ENCODE data around the gene MORN3.
"Not testable (repeated sequence)": the region's sequence is repeated elsewhere in the genome, so short reads cannot be mapped to it uniquely, and the experiment has no call there.

Gene MORN3

DNA sequence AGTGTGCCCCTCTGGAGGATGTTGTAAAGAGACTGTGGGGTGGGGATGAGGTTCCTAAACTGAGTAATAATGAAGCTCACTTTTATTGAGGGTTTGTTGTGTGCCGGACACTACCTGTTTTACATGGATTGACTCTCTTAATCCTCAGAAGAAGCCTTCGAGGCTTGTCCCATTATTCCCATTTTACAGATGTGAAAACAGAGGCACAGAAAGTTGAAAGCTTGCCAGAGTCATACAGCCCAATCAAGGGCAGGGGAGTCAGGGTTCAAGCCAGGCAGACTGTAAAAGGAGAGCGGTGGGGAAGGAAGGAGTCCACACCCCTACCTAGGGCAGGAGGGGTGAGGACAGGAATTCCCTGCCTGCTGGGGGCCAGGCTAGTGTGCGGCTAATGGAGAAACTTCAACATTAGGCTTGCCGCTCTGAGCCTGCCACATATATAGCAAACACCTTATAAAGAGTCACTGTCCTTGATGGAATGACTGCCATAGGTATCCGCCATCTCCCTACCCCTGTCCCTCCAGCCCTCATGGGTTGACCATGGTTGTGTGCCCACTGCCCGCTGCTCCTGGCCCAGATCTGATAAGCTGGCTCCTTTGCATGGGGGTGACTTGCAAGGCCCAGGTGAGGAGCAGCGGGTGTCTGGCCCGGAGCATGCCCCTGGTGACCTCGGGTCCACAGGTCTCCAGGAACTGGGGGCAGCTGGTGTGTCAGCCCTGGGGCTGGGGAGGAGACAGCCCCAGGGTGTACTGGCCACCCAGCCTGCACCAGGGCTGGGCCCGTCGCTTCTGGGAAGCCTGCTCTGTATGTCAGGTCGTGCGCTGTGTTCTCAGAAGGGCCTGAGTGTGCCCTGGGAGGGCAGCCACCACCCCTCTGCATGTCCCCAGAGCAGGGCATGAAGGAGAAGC, 30.9 kb downstream of the MORN3 start:
- no peak for DNase-seq

DNA sequence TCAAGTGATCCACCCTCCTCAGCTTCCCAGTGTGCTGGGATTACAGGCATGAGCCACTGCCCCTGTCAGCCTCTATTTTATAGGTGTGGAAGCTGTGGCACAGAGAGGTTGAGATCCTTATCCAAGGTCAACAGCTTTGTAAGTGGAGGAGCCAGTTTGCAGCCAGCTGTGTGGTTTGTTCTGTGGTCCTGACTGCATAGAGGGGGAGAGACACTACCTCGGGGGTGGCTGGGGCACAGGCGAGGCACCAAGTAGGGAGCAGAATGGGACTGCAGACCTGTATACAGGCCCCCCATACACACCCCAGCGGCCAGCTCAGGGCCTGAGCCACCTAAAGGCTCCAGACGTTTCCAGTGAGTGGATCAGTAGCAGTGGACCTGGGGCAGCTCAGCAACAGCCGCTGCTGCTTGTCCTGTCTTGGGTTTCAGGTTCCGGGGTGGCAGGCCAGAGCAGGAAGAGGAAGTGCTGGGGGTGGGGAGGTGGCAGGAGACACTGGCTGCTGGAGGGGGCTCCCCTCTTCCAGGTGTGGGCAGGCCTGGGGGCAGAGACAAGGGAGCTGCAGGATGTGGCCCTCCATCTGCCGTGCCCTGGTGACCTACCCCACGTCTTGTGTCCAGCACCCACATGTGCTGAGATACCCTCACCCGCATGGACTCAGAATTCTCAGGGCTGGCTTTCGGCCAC, 32.1 kb downstream of the MORN3 start:
- DNase-seq: peak; percentile 54 to 75 (median 64)

DNA sequence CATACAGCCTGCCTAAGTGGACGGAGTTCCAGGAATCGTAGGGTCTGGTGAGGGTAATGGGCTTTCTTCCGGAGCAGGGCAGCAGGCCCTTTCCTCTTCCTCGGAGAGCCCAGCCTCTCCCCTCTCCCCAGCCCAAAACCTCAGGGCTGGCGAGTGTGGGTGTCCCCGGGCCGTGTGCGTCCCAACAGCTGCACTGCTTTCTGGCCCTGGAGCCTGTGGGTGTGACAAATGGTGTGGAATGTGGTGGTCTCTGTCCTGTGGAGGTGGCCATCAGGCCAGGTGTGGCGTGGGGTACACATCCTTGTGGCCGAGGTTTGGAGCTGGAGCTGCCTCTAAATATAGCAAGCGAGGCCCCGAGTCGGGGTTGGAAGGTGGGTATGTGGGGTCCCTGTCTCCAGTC, 34.6 kb downstream of the MORN3 start:
- no peak for DNase-seq

DNA sequence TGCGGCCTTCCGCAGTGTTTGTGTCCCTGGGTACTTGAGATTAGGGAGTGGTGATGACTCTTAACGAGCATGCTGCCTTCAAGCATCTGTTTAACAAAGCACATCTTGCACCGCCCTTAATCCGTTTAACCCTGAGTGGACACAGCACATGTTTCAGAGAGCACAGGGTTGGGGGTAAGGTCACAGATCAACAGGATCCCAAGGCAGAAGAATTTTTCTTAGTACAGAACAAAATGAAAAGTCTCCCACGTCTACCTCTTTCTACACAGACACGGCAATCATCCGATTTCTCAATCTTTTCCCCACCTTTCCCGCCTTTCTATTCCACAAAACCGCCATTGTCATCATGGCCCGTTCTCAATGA, 35.6 kb downstream of the MORN3 start:
- DNase-seq: not testable (repeated sequence)

DNA sequence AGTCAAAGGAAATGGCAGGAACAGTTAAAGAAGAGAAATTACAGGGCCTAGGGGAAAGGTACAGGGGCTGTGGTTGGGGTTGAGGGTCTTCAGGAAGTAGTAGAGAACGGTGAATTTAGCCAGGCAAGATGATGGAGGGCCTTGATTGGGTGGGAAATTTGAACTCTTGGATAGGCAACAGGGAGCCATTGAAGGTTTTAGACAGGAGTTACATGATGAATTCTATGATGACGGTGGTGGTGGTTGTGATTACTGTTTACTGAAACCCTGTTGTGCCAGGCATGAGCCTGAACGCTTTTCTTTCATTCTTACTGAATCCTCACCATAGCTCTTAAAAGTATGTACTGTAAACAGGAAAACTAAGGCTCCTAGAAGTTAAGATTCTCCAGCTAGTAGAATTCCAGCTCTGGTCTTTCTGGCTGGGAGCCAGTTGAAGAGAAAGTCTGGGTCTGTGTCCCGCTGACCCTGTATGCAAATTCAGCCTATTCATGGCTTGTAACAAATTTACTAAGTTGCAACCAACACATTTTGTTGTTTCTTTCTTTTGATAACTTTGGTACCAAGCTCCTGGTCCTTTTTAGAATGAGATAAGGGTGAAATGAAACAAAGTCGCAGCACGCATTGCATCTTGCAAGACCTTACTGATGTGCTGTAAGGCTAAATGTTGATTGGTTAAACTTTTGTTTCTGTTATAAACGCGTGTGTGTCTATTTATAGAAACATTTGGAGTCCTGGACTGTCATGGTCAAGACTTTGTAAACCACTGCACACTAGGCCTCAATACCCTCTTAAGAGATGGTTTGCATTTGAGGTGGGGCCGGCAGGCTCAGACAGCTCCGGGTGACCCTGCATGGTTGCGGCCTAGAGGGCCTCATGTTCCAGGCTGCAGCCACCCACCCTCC, 37.1 kb downstream of the MORN3 start:
- DNase-seq: no peak

DNA sequence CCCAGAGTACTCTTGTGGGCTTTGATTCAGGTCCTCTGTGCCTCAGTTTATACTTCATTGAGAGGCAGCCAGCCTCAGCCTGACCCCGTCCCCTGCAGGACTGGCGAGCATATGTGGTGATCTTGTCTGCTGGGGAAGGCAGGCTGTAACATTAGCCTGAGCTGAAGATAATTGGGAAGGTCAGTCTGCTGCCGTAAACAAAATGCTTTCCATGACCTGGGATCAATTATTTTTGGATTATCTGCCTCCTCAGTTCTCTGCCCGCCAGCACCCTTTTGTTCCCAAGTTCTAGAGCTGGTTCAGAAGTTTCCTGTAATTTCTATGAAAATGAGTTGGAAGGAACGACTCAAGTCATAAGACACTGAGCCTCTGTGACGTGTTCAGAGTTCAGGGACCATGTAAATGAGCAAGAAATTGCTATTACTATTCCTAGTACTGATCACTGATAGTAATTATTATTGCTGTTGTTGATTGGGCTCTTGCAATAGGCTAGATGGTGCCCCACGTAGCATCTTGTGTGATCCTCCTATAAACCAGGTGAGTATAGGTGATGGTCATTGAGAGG, 38.6 kb downstream of the MORN3 start:
- no peak for DNase-seq

DNA sequence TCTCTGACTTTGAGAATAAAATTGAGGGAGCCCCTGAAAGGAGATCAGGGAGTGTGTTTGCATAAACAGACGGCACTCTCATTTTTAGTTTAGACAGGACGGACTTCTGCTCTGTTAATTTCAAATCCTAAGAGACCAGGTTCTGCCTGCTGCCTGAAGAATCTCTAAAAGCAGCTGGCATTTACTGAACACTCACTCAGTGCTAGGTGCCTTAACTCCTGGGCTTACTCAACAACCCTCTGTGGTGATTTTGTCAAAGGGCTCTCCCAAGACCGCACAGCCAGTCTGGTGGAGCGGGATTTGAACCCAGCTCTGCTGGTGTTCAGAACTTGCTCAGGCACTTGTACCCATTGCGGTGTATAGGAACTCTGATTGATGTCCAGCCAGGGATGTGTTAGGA, 40.9 kb downstream of the MORN3 start:
- DNase-seq: no peak

DNA sequence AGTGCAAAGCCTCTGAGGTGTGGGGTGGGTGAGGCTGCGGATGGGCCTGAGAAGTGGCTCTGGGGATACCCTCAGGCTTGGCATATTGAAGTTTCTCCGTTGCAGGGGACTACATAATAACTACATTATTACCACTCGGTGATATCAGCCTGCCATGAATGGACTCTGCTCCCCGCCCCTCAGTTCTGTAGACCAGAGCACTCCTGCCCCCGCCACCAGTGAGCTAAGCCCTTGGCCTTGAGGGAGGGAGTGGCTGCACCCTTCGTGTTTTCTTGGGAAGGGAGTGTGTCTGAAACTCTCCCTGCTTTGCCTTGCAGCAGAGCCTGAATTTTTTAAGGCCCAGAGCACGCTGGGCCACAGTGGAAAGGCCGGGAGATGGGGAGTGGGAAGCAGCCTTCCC, 41.4 kb downstream of the MORN3 start:
- DNase-seq: peak; percentile 18 to 53 (median 40)

DNA sequence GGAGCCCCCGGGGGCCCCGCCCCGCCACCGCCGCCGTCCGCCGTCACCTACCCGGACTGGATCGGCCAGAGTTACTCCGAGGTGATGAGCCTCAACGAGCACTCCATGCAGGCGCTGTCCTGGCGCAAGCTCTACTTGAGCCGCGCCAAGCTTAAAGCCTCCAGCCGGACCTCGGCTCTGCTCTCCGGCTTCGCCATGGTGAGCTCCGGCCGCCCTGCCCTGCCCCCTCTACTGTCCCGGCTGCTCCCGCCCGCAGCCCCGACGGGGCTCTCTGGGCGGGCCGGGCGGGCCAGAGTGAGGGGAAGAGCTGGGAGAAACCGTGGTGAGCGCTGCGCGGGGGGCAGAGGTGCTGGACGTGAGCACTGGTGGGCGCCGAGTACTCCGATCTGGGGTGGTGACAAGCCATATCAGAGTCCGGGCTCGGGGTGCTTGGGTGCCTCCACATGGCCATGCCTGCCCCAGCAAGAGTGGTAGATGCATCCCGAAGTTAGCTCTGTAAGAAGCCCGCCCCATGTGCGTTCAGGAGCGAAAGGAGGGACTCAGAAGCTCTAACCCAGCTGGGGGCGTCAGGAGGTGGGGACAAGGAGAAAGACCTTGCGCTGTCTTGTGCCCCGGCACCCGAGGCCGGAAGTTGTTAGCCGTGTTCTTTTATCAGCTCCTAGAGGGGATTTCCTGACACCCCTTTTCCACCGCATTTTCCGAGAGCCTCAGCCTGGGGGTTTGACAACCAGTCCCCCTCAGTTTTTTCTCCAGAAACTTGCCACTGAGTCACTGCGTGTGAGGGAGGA, 42.4 kb downstream of the MORN3 start:
- DNase-seq: peak; percentile 47 to 74 (median 64)

DNA sequence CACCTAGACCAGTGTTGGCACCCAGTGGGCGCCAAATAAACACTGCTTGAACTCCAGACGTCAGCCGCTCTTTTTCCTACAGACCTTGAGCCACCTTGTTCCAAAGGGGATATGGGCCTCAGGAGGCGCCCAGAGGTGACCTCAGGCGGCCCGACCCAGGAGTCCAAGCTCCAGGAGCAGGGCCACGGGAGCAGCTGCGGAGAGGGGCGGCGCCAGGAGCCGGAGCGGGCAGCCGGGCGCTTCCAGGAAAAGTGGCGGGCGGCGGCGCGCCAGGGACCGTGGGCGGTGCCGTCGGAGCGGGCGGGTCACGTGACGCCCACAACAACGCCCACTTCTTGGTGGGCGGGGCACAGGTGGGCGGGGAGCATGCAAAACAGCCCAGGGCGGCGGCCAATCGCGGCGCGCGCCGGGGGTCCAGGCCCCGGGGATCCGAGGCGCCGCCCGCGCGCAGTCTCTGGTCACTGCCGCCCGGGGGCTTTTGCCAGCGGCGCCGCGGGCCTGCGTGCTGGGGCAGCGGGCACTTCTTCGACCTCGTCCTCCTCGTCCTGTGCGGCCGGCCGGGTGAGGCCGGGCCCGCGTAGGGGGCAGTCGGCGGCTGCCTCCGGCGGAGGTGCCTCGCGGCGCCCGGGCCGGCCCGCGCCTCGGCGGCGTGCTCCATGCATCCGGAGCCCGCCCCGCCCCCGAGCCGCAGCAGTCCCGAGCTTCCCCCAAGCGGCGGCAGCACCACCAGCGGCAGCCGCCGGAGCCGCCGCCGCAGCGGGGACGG, 43.2 kb downstream of the MORN3 start, which contains the start of gene ORAI1:
ORAI1 (plus strand) TSS at position 444 of the 766 bp plus-strand sequence.
- DNase-seq: peak; percentile 92 to 98 (median 95)

DNA sequence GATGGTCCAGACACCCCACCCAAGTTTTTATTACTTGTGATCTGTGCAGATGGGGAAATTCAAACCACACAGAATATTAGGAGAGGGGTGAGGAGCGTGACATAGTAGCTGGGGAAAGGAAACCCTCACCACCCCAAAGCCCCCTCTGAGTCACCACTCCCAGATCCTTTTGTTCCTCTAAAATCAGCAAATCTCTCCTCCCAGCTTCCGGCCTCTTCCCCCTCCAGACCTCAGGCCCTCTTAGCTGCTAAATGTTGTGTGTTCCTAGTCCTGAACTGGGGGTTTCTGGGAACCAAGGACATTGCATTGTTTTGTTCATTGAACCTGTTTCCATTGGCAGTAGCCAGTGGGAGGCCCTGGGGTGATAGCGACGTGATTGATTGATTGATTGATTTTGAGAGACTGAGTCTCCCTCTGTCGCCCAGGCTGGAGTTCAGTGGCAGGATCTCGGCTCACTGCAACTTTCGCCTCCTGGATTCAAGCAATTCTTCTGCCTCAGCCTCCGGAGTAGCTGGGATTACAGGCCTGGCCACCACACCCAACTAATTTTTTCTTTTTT, 49.0 kb downstream of the MORN3 start:
- peak; percentile 68 to 79 (median 73) for DNase-seq

DNA sequence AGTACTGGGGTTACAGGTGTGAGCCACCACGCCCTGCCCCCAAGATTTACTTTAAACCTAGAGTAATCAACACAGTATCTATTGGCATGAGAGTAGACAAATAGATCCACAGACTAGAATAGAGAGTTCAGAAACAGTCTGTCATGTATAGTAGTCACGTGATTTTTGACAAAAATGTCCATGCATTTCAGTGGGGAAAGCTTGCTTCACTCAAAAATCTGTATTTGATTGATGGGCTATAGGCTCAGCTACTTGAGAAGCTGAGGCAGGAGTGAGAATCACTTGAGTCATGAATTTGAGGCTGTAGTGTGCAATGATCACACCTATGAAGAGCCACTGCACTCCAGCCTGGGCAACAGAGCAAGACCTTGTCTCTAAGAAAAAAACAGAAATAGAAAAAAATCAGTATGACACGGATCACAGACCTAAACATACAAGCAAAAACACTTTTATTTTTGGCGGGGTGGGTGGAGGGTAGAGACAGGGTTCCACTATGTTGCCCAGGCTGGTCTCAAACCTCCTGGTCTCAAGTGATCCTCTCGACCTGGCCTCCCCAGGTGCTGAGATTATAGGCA, 50.7 kb downstream of the MORN3 start:
- no peak for DNase-seq

DNA sequence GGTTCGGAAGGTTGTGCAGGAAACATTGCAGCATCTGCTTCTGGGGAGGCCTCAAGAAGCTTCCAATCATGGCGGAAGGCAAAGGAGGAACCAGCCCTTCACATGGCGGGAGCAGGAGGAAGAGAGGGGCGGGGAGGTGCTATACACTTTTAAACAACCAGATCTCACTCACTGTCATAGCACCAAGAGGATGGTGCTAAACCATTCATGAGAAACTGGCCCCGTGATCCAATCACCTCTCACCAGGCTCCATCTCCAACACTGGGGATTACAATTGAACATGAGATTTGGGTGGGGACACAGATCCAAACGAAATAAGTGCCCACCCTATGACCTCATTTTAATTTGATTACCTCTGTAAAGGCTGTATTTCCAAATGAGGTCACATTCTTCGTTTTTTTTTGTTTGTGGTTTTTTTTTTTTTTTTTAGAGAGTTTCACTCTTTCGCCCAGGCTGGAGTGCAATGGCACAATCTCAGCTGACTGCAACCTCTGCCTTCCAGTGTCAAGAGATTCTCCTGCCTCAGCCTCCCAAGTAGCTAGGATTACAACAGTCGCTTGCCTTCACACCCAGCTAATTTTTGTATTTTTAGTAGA, 54.5 kb downstream of the MORN3 start:
- DNase-seq: peak in 3 of 4 experiments; percentile 27 to 39 (median 28)

DNA sequence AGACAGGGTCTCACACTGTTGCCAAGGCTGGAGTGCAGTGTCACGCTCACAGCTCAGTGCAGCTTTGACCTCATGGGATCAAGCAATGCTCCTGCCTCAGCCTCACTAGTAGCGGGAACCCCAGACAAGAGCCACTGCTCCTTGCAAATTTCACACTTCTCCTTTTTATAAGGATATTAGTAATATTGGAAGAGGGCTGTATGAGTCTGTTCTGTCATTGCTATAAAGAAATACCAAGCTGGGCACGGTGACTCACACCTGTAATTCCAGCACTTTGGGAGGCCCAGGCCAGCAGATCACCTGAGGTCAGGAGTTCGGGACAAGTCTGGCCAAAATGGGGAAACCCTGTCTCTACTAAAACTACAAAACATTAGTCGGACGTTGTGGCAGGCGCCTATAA, 56.0 kb downstream of the MORN3 start:
- DNase-seq: peak; percentile 36 to 67 (median 52)

DNA sequence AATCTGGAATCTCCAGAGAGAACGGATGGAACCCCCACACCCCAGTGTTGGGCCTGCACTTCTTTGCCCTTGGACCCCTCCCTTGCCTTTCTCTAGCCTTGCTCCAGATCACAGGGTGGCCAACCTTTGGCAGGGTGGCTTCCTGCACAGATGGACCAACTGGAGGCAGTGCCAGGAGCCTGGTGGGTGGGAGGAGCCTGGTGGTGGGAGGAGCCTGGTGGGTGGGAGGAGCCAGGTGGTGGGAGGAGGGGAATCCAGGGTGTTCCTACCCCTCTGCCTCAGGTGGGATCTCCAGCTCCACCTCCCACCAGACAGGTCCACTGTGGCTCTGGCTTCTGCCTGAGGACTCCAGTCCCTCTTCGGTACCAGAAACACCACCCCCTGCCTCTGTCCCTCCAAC, 58.1 kb downstream of the MORN3 start:
- no peak for DNase-seq

DNA sequence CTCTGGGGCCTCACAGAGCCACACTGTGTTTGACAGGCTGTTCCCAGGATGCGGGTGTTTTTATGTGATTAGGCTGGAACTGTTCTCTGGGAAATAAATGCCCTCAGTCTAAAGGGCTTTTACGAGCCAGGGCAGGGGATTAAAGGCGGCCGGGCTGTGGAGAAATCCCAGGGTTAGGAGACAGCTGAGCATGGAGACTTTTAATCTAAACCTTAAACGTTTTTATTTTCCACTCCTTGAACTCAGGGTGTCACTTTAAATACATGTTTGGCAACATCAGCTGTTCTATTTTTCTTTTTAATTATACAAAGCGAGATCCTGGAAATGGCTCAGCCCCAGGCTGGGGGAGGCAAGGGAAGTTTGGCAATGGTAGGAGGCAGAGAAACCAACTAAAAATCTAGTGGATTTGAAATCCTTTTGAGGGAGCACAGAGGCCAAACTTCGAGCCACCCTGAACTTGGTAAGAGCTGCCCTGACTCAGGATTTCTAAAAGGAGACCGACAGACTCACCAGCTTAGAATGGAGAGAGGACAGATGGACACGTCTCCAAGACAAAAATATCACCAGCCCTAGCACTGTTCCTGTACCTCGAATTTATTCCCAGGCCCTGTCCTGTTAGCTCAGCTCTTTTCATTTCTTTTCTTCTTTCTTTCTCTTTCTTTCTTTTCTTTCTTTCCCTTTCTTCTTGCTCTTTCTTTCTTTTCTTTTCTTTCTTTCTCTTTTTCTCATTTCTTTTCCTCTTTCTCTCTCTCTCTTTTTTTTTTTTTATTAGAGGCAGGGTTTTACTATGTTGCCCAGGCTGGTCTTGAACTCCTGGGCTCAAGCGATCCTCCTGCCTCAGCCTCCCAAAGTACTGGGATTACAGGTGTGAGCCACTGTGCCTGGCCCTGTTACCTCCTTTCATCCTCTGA, 59.0 kb downstream of the MORN3 start:
- no peak for DNase-seq

DNA sequence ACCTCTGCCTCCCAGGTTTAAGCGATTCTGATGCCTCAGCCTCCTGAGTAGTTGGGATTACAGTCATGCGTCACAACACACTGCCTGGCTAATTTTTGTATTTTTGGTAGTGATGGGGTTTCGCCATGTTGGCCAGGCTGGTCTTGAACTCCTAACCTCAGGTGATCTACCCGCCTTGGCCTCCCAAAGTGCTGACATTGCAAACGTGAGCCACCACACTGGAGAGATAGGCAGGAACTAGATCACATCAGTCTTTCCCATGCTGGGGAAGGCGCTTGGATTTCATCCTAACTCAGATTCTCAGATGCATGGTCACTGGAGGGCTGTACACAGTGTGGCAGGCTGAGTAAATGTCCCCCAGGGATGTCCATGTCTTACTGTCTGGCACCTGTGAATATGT, 61.2 kb downstream of the MORN3 start:
- no peak for DNase-seq

DNA sequence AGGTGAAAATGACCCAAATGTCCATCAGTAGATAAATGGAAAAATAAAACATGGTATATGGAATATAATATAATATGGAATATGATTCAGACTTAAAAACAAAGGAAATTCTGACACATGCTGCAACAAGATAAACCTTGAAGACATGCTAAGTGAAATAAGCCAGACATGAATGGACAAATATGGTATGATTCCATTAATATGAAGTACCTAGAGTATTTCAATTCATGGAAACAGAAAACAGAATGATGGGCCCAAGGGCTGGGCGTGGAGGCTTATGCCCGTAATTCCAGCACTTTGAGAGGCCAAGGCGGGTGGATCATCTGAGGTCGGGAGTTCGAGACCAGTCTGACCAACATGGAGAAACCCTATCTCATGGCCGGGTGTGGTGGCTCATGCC, 65.9 kb downstream of the MORN3 start:
- no peak for DNase-seq

DNA sequence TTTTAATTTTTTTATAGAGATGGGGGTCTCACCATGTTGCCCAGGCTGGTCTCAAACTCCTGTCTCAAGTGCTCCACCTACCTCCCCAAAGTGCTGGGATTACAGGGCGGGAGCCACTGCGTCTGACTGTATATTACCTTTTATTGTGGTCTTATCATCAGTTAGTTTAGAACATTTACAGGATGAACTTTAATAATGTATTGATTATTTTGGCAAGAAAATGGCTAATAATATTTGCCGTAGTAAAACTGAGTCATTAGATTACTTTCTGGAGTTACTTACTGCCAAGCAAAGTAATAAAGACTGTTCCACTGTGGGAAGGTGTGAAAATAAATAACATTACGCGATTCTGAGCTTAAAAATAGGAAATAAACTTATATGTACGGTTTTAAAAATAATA, 66.7 kb downstream of the MORN3 start:
- DNase-seq: no peak
